CD4-positive, alpha-beta T cell (primary cell): ENCODE measurements around the gene LPIN2. TPM values are rescaled to one million over a fixed set of nuclear protein-coding genes. Genes with fewer than 3 reads are reported as not detected.
A peak's percentile ranks its signal among the peaks of the same experiment; 100 is the strongest.

ENCODE experiments used
- ATAC-seq: fragments of 200-7000 bp; cut with Tn5 transposase; one replicate; pipeline ENCODE4 v1.10.0; 2022; ENCODE audit warnings: mild to moderate bottlenecking; ENCODE audit not compliant: poor library complexity
- CTCF ChIA-PET: fragments of 350-600 bp; sonication (Branson Sonifier 250); formaldehyde crosslinking; loops from one replicate; lab custom pipeline; 2021; ENCODE audit warnings: antibody characterized with exemption, inconsistent platforms; lab: Charles Lee
- POLR2A ChIA-PET: fragments of 350-600 bp; sonication (Branson Sonifier 250); formaldehyde crosslinking; loops from one replicate; lab custom pipeline; 2021; ENCODE audit warnings: antibody characterized with exemption, inconsistent platforms; lab: Charles Lee
- DNase-seq, 14 experiments: peaks; one replicate each; pipeline ENCODE4 v3.0.0-alpha.2; 2013 to 2020; ENCODE audit warnings: mixed read lengths in 2 of 14
- H3K27ac ChIP-seq, 2 donors: one replicate each; pipeline versions ENCODE4 v1.5.1 to v1.7.0; 2013; ENCODE audit warnings: low read length in 2 of 2, low read depth in 1 of 2, mild to moderate bottlenecking in 1 of 2
- H3K27me3 ChIP-seq, 2 experiments: 1 replicate in 1 of 2; 2 replicates in 1 of 2; pipeline versions ENCODE4 v1.6.1 to v1.7.0; 2013; ENCODE audit warnings: low read length in 2 of 2, control low read depth in 1 of 2, mild to moderate bottlenecking in 1 of 2, moderate library complexity in 1 of 2; ENCODE audit not compliant: insufficient read depth in 2 of 2, control insufficient read depth in 1 of 2
- H3K36me3 ChIP-seq: one replicate; pipeline ENCODE4 v1.6.1; 2013; ENCODE audit warnings: low read length, control low read depth; ENCODE audit not compliant: insufficient read depth
- H3K4me1 ChIP-seq: one replicate; pipeline ENCODE4 v1.6.1; 2013; ENCODE audit warnings: low read length, control low read depth; ENCODE audit not compliant: insufficient read depth
- H3K4me3 ChIP-seq: one replicate; pipeline ENCODE4 v1.5.1; 2013; ENCODE audit warnings: mild to moderate bottlenecking, low read length, moderate library complexity
- H3K9me3 ChIP-seq, 2 experiments: 1 replicate in 1 of 2; 2 replicates in 1 of 2; pipeline versions ENCODE4 v1.6.1 to v1.7.0; 2013; ENCODE audit warnings: low read length in 2 of 2, mild to moderate bottlenecking in 2 of 2, control low read depth in 1 of 2, moderate library complexity in 1 of 2; ENCODE audit not compliant: control insufficient read depth in 1 of 2, insufficient read depth in 1 of 2
- H3K27ac Mint-ChIP-seq: one replicate; pipeline ENCODE4 v1.8.0; 2020; ENCODE audit warnings: mixed read lengths
- H3K27me3 Mint-ChIP-seq: one replicate; pipeline ENCODE4 v1.8.0; 2021; ENCODE audit warnings: mixed read lengths
- H3K36me3 Mint-ChIP-seq: one replicate; pipeline ENCODE4 v1.8.0; 2021; ENCODE audit warnings: low read depth, mixed read lengths
- H3K4me1 Mint-ChIP-seq: one replicate; pipeline ENCODE4 v1.8.0; 2021; ENCODE audit warnings: low read depth, mixed read lengths
- H3K4me3 Mint-ChIP-seq: one replicate; pipeline ENCODE4 v1.8.0; 2020; ENCODE audit warnings: mild to moderate bottlenecking, mixed read lengths
- H3K9me3 Mint-ChIP-seq: one replicate; pipeline ENCODE4 v1.8.0; 2020; ENCODE audit warnings: mixed read lengths
- CTCF ChIP-seq: fragments of 200-600 bp; IDR thresholded peaks from one replicate; pipeline ENCODE4 v1.8.0; 2022; ENCODE audit warnings: antibody characterized with exemption, mild to moderate bottlenecking
- intact Hi-C, 2 experiments: fragments of 100-400 bp; cut with DNase I in 1 of 2; cut with micrococcal nuclease in 1 of 2; formaldehyde crosslinking; loops; one replicate each; pipeline versions ENCODE4 v1.15.1 to v1.9.0; 2023 to 2025; cut with DNase I, micrococcal nuclease
- total RNA-seq, 174 experiments: library from RNA in 2 of 174; stranded (reverse) in 2 of 174; gene quantifications; one replicate each; pipeline ENCODE4 v1.2.3 and lab custom pipeline; 2021 to 2026

The LPIN2 gene
- total RNA-seq, 2 experiments from 2014 or later = 48.7 to 49.0 TPM

- H3K4me3 Mint-ChIP-seq = peak overlapping the region; percentile 1
- H3K9me3 Mint-ChIP-seq = no peaks in the 10 kb centered on the region
- H3K9me3 ChIP-seq = no peaks in the 10 kb centered on the region
- no peaks in the 10 kb centered on the region for H3K36me3 ChIP-seq
- no peak for ATAC-seq
- ChIA-PET POLR2A (interaction anchor here (0.7 to 3.8 kb wide), 7 partner anchors 14 to 253 kb away, joined by 3 to 59 read pairs (median 4); partner anchors contain the start of gene MYL12A), CTCF (interaction anchor here (0.7 to 3.8 kb wide), 16 partner anchors 11 to 673 kb away, joined by 3 to 75 read pairs (median 6); no protein-coding TSS in a partner anchor)
- no peak for DNase-seq
- H3K4me1 ChIP-seq = peaks cover 47% of the 10 kb centered on the region
- no peaks in the 10 kb centered on the region for H3K27me3 ChIP-seq
- TF ChIP-seq CTCF = no peak
- intact Hi-C loops = no loop called here
- H3K27ac ChIP-seq = no peak overlapping the region
- peaks cover 26% of the 10 kb centered on the region for H3K36me3 Mint-ChIP-seq
- H3K27me3 Mint-ChIP-seq = no peaks in the 10 kb centered on the region
- H3K27ac Mint-ChIP-seq = peak overlapping the region; percentile 61
- no peak overlapping the region for H3K4me3 ChIP-seq
- peaks cover 79% of the 10 kb centered on the region for H3K4me1 Mint-ChIP-seq
Observed at GRCh38 chr18:2992995-2993877, 19.7 kb downstream of the LPIN2 start.

GRCh38 chr18:2990956-2991640, 21.8 kb downstream of the LPIN2 start:
- Mint-ChIP-seq H3K27me3 (no peaks in the 10 kb centered on the region), H3K9me3 (no peaks in the 10 kb centered on the region), H3K27ac (no peak overlapping the region), H3K36me3 (peaks cover 31% of the 10 kb centered on the region), H3K4me3 (no peak overlapping the region), H3K4me1 (peaks cover 72% of the 10 kb centered on the region)
- H3K36me3 ChIP-seq = peaks cover 3% of the 10 kb centered on the region
- DNase-seq = no peak
- H3K27me3 ChIP-seq = no peaks in the 10 kb centered on the region
- peaks cover 28% of the 10 kb centered on the region for H3K4me1 ChIP-seq
- no peak for ATAC-seq
- POLR2A ChIA-PET = no interaction called here
- CTCF ChIA-PET = interaction anchor here (0.9 kb wide), 1 partner anchor 138 kb away, joined by 3 read pairs; no protein-coding TSS in a partner anchor
- H3K9me3 ChIP-seq = no peaks in the 10 kb centered on the region
- intact Hi-C loops = no loop called here
- no peak overlapping the region for H3K4me3 ChIP-seq
- no peak for TF ChIP-seq CTCF
- no peak overlapping the region for H3K27ac ChIP-seq
